ENCODE data around the gene PTPRM. TPM values are rescaled to one million over a fixed set of nuclear protein-coding genes. Genes with fewer than 3 reads are reported as not detected.

PTPRM gene
- total RNA-seq, 1 experiment from 2014 or later = 14.5 TPM

DNA sequence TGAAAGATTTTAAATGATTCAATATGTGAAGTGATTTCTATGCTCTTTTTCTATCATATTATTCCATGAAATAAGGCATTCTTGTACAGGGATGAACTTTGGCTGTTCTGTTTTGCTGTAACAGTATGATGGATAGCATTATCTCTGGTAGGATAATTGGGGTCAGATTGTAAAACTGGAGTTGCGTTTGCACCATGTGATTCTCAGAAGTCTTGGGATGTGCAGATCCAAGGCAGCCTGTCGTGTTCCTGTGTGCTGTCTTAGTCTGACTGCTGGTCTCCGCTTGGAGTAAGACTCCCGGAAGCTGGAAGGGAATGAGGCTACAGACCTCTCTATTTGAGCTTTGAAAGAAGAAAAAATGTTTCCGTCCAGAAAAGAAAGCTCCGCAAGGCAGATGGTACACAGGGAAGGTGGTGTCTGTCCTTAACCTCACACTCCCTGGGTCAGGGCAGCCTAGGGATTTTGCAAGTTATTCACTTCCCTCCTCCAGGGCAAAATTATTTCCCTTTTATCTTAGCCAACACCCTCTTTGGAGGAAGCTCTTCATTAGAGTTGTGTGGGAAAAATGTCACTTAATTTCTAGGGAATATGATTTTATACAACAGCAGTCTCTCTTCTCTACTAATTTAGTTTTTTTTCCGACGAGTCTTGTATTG lies 250.6 kb downstream of the PTPRM start:
- Histone ChIP-seq H3K27ac (ENCODE audit: low read depth, low read length) (no peak overlapping the region), H4K20me1 (ENCODE audit: insufficient read depth) (no peaks in the 10 kb centered on the region), H3K36me3 (ENCODE audit: control insufficient read depth in 1 of 2, insufficient read depth in 2 of 2, low read length in 2 of 2) (no peaks in the 10 kb centered on the region), H3K4me2 (ENCODE audit: low read length) (no peak overlapping the region), H2AFZ (ENCODE audit: low read depth, low read length, poor library complexity, severe bottlenecking) (no peak overlapping the region), H3K4me3 (replicated peaks in 1 of 2; ENCODE audit: low read depth in 1 of 2, low read length in 2 of 2) (no peak overlapping the region), H3K9me3 (ENCODE audit: control insufficient read depth in 1 of 2, insufficient read depth in 1 of 2, low read depth in 1 of 2, low read length in 2 of 2) (peaks cover 15 to 17% of the 10 kb centered on the region in 2 experiments; a peak in 3 of 4 replicates), H3K9ac (ENCODE audit: low read length) (no peak overlapping the region), H3K4me1 (ENCODE audit: control insufficient read depth in 1 of 2, insufficient read depth in 2 of 2, low read length in 2 of 2) (peaks cover 0 to 3% of the 10 kb centered on the region in 2 experiments; a peak in 1 of 4 replicates), H3K9me2 (ENCODE audit: insufficient read depth) (no peaks in the 10 kb centered on the region), H3K79me2 (ENCODE audit: insufficient read depth, low read length) (no peaks in the 10 kb centered on the region), H3K27me3 (ENCODE audit: insufficient read depth, low read length) (no peaks in the 10 kb centered on the region)
- TF ChIP-seq EGR1 (IDR thresholded peaks at IDR 0.05; ENCODE audit: low read depth) (no peak), CEBPB (IDR thresholded peaks at IDR 0.05; ENCODE audit: low read depth) (no peak), FOSL1 (IDR thresholded peaks at IDR 0.05; ENCODE audit: low read depth) (no peak), SIN3A (IDR thresholded peaks at IDR 0.05; ENCODE audit: low read depth) (no peak), ZNF274 (IDR thresholded peaks at IDR 0.05; ENCODE audit: low read depth, low read length) (no peak), YY1 (IDR thresholded peaks at IDR 0.05; ENCODE audit: extremely low read depth, insufficient replicate concordance, low read depth, low read length) (no peak), TCF7L2 (IDR thresholded peaks at IDR 0.05; ENCODE audit: borderline replicate concordance, extremely low read depth, insufficient read depth, insufficient read length) (no peak)
- TF ChIP-seq, protein P1, sequence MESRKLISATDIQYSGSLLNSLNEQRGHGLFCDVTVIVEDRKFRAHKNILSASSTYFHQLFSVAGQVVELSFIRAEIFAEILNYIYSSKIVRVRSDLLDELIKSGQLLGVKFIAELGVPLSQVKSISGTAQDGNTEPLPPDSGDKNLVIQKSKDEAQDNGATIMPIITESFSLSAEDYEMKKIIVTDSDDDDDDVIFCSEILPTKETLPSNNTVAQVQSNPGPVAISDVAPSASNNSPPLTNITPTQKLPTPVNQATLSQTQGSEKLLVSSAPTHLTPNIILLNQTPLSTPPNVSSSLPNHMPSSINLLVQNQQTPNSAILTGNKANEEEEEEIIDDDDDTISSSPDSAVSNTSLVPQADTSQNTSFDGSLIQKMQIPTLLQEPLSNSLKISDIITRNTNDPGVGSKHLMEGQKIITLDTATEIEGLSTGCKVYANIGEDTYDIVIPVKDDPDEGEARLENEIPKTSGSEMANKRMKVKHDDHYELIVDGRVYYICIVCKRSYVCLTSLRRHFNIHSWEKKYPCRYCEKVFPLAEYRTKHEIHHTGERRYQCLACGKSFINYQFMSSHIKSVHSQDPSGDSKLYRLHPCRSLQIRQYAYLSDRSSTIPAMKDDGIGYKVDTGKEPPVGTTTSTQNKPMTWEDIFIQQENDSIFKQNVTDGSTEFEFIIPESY (IDR thresholded peaks at IDR 0.05; ENCODE audit: extremely low read depth, insufficient replicate concordance, low read length) = no peak
- TF ChIP-seq, protein P2, sequence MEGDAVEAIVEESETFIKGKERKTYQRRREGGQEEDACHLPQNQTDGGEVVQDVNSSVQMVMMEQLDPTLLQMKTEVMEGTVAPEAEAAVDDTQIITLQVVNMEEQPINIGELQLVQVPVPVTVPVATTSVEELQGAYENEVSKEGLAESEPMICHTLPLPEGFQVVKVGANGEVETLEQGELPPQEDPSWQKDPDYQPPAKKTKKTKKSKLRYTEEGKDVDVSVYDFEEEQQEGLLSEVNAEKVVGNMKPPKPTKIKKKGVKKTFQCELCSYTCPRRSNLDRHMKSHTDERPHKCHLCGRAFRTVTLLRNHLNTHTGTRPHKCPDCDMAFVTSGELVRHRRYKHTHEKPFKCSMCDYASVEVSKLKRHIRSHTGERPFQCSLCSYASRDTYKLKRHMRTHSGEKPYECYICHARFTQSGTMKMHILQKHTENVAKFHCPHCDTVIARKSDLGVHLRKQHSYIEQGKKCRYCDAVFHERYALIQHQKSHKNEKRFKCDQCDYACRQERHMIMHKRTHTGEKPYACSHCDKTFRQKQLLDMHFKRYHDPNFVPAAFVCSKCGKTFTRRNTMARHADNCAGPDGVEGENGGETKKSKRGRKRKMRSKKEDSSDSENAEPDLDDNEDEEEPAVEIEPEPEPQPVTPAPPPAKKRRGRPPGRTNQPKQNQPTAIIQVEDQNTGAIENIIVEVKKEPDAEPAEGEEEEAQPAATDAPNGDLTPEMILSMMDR (IDR thresholded peaks at IDR 0.05 in 2 of 3, conservative IDR thresholded peaks at IDR 0.05 in 1 of 3; ENCODE audit: borderline replicate concordance in 1 of 3, insufficient read depth in 1 of 3, low read depth in 2 of 3, low read length in 2 of 3) = no peak
- TF ChIP-seq, protein P3, sequence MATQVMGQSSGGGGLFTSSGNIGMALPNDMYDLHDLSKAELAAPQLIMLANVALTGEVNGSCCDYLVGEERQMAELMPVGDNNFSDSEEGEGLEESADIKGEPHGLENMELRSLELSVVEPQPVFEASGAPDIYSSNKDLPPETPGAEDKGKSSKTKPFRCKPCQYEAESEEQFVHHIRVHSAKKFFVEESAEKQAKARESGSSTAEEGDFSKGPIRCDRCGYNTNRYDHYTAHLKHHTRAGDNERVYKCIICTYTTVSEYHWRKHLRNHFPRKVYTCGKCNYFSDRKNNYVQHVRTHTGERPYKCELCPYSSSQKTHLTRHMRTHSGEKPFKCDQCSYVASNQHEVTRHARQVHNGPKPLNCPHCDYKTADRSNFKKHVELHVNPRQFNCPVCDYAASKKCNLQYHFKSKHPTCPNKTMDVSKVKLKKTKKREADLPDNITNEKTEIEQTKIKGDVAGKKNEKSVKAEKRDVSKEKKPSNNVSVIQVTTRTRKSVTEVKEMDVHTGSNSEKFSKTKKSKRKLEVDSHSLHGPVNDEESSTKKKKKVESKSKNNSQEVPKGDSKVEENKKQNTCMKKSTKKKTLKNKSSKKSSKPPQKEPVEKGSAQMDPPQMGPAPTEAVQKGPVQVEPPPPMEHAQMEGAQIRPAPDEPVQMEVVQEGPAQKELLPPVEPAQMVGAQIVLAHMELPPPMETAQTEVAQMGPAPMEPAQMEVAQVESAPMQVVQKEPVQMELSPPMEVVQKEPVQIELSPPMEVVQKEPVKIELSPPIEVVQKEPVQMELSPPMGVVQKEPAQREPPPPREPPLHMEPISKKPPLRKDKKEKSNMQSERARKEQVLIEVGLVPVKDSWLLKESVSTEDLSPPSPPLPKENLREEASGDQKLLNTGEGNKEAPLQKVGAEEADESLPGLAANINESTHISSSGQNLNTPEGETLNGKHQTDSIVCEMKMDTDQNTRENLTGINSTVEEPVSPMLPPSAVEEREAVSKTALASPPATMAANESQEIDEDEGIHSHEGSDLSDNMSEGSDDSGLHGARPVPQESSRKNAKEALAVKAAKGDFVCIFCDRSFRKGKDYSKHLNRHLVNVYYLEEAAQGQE (IDR thresholded peaks at IDR 0.05; ENCODE audit: low read depth) = no peak
- intact Hi-C loops (cut with micrococcal nuclease) = no loop called here
- no TSS peak for BruUV-seq (replicated peaks)
- ChIA-PET CTCF (no interaction called here), RAD21 (ENCODE audit: low non-redundant PET in 1 of 2, low total read pairs in 2 of 2, uncharacterized antibody in 2 of 2, unreplicated experiment in 2 of 2) (no interaction called here), POLR2A (no interaction called here)
- no peak for ATAC-seq
- DNase-seq (ENCODE audit: low read depth, low spot score) = no peak

Data from HCT116 (cell line).